Right cardiac atrium (tissue), 5 donors: ENCODE data around the gene CRYGA. TPM values are rescaled to one million over a fixed set of nuclear protein-coding genes. Genes with fewer than 3 reads are reported as not detected.

ENCODE experiments used
- ATAC-seq, 2 donors: fragments of 200-7000 bp; cut with Tn5 transposase; one replicate each; pipeline versions ENCODE4 v1.8.0 to v1.9.1; 2020; ENCODE audit warnings: moderate library complexity in 2 of 2, mild to moderate bottlenecking in 1 of 2
- DNase-seq, 3 donors: peaks; one replicate each; pipeline ENCODE4 v3.0.0-alpha.2; 2020
- H3K27ac ChIP-seq: one replicate; pipeline ENCODE4 v1.5.1; 2013; ENCODE audit warnings: mild to moderate bottlenecking, low read length, control low read depth, moderate library complexity
- H3K27me3 ChIP-seq: one replicate; pipeline ENCODE4 v1.6.1; 2013; ENCODE audit not compliant: control insufficient read depth, insufficient read depth
- H3K4me1 ChIP-seq: one replicate; pipeline ENCODE4 v1.6.1; 2013; ENCODE audit warnings: low read length; ENCODE audit not compliant: control insufficient read depth, insufficient read depth
- H3K4me3 ChIP-seq: one replicate; pipeline ENCODE4 v1.5.1; 2013; ENCODE audit warnings: low read length, control low read depth
- H3K9me3 ChIP-seq: one replicate; pipeline ENCODE4 v1.6.1; 2013; ENCODE audit warnings: low read length; ENCODE audit not compliant: control insufficient read depth
- WGBS: extraction: QIAGEN DNeasy Blood & Tissue Kit; methylation state at CpG from one replicate; pipeline ENCODE4 v1.1.7; 2013; 5-methylcytosine and 5-hydroxymethylcytosine counted together
- intact Hi-C, 4 donors: fragments of 100-400 bp; cut with DNase I; formaldehyde crosslinking; loops; one replicate each; pipeline versions ENCODE4 v1.11.0 to v1.14.0; 2022 to 2023
- polyA plus RNA-seq: library from polyadenylated mRNA; stranded (reverse); fragments of 200-250 nt; gene quantifications from one replicate; pipeline ENCODE4 v1.2.3, GENCODE V29; 2013
- total RNA-seq, 4 donors: library from RNA; stranded (reverse); fragmentation: NEBNext Ultra II Directional; extraction: Animal tissue kit (Norgen Biotek cat#: 25700); gene quantifications; one replicate each; pipeline ENCODE4 v1.2.1, GENCODE V29; 2021
- donor health status: healthy with polysubstance abuse.
- donor health status: DM: no; HTN: yes; CAD: no.
- donor health status: DM: no; HTN: no; CAD: no.
- donor health status: DM: no; HTN: yes; CAD: no; lungs with severe emphysema.
- donor health status: DM: yes; HTN: yes; CAD: no.

The CRYGA gene
- total and polyA plus RNA-seq, 5 donors: not detected

DNA sequence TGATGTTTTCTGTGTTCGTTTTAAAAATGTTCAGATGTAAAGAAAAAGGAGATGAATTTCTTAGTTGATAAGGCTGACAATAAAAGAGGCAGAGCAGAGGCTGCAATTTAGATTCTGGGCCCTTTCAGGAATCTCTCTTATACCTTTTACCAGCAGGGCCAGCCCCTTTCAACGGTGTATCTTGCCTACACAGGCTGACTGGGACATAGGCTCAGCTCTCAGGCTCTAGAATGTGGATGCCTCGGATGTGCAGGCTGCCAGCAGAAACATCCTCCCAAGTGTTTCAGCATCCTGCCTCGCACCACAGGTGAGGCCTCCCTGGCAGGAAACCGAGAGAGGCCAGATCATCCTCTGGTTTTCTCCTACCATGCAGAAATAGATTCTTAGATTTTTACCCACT is 23.1 kb upstream of the CRYGA start:
- intact Hi-C loops: no loop called here
- Histone ChIP-seq H3K9me3 (no peaks in the 10 kb centered on the region), H3K27me3 (no peaks in the 10 kb centered on the region), H3K4me3 (no peak overlapping the region), H3K27ac (no peak overlapping the region), H3K4me1 (no peaks in the 10 kb centered on the region)
- ATAC-seq: no peak
- DNase-seq: no peak
- 63% methylated on average over 5 of the region's 5 CpGs for WGBS

DNA sequence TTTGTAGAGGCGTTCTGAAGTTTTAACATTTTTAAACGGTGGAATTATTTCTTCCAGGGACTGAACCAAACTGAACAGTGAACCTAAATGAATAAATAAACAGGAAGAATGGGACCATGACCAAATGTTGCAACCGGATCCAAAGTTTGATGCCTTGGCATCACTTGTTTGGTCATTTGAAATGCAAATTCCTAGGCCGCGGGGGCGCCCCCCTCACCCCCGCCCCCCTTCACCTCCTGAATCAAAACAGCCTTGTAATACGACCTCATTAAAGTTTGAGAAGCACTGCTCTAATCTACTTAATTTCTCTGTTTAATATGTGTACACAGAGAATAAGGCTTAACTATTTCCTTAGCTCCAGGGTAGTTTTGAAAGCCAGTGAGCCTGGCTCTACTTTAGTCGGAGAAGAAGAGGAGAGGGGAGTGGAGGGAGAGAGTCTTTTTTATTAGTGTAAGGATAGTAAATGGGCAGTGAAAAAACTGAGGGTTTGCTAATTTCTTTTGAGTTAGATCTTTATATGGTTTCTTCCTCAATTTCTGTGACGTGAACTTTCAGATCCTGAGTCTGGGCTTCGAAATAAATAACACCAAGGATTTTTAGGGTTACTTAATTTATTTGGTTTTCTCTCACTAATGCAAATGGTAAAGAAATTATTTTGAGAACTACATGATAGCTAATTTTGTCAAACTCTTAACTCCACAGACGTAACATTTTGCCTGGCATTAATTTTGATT is 20.8 kb upstream of the CRYGA start:
- H3K27ac ChIP-seq: no peak overlapping the region
- no peak for ATAC-seq
- intact Hi-C loops: no loop called here
- H3K4me1 ChIP-seq: no peaks in the 10 kb centered on the region
- H3K9me3 ChIP-seq: no peaks in the 10 kb centered on the region
- no peaks in the 10 kb centered on the region for H3K27me3 ChIP-seq
- H3K4me3 ChIP-seq: no peak overlapping the region
- WGBS: 26% methylated on average over 12 of the region's 12 CpGs
- no peak for DNase-seq

DNA sequence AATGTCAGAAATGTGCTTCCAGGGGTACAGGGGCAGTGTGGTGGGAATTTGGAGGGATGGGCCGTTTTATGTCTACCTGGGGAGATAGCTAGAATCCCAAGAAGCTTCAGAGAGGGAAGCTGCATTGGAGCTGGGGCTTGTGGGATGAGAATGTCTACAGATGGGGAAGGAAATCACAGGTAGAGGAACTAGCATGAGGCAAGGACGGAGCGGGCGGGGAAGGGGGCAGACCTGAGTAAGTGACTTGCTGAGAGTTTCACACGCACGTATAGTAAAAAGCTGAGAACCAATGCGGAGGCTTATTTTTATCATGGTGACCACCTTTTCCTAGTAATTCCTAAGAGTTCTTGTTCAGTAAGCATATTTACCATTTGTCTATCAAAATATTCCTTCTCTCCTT is 20.1 kb upstream of the CRYGA start:
- no peak overlapping the region for H3K27ac ChIP-seq
- no peaks in the 10 kb centered on the region for H3K27me3 ChIP-seq
- no peak for DNase-seq
- no peaks in the 10 kb centered on the region for H3K9me3 ChIP-seq
- intact Hi-C loops: no loop called here
- 33% methylated on average over 7 of the region's 7 CpGs for WGBS
- ATAC-seq: no peak
- H3K4me3 ChIP-seq: no peak overlapping the region
- no peaks in the 10 kb centered on the region for H3K4me1 ChIP-seq

DNA sequence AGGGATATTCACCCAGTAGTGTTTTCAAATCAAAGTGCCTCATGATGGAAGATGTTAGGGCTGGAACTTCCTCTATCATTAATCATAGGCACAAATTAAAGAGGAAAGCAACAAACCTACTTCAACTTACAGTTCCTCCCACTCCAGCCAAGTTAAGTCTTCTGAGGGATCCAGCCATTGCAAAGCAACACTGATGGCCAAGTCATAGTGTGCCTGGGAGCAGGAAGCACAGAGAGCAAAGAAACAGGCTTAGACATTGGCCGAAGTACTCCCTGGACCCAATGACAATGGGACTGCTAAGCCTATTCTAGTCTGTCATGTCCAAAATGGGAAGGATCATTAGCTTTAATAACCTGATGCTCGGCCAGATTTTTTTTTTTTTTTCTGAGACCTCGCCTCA is 19.4 kb upstream of the CRYGA start:
- 74% methylated on average over 3 of the region's 3 CpGs for WGBS
- intact Hi-C loops: no loop called here
- DNase-seq (no peak), ATAC-seq (no peak)
- no peak overlapping the region for H3K27ac ChIP-seq
- H3K27me3 ChIP-seq: no peaks in the 10 kb centered on the region
- H3K4me3 ChIP-seq: no peak overlapping the region
- no peaks in the 10 kb centered on the region for H3K9me3 ChIP-seq
- no peaks in the 10 kb centered on the region for H3K4me1 ChIP-seq

DNA sequence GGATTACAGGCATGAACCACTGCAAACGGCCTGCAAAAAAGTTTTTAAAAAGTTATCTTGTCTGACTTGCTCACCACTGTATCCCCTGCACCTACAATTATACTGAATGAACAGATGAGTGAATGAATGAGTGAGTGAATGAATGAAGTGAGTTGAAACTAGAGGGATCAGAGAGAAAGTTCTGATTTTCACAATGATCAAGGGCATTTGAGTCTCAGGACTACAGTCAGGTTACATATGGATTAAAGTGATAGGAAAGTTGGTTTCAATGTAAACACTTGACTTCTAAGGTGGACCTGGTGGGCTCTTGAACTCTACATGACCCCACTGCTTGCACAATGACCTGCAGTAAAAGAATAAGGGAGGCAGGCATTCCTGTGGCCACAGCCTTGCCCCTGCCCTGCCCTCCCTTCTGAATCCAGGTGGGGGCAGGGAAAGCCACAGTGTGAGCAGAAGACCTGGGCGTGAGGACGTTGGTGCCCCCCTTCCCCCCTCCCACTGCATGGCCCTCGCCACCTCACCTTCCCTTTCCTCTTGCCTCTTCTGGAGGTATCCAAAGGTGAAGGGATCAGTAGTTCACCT is 15.7 kb upstream of the CRYGA start:
- H3K27ac ChIP-seq: no peak overlapping the region
- WGBS: 73% methylated on average over 4 of the region's 4 CpGs
- ATAC-seq (no peak), DNase-seq (no peak)
- H3K4me3 ChIP-seq: no peak overlapping the region
- H3K4me1 ChIP-seq: no peaks in the 10 kb centered on the region
- intact Hi-C loops: loop anchor here in 1 of 4 donors (5.0 kb wide), 1 partner anchor 73 kb away; no protein-coding TSS in a partner anchor
- H3K27me3 ChIP-seq: no peaks in the 10 kb centered on the region
- H3K9me3 ChIP-seq: no peaks in the 10 kb centered on the region

DNA sequence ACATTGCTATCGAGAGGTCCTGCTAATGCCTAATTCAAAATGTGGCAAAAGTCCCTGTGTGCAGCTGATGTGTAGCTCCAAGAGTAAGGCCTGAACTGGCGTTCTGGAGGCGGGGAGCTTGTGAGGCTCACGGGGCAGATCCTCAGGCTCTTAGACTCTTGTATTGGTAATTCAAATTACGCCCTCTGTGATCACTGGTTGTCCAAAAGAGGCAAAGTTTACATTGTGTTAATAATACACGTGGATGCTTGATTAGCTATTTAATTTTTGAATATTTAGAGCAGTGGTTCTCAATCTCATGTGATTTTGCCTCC is 12.4 kb upstream of the CRYGA start:
- ATAC-seq: no peak
- WGBS: 47% methylated on average over 6 of the region's 6 CpGs
- intact Hi-C loops: loop anchor here in 1 of 4 donors (5.0 kb wide), 1 partner anchor 77 kb away; no protein-coding TSS in a partner anchor
- no peak overlapping the region for H3K4me3 ChIP-seq
- no peaks in the 10 kb centered on the region for H3K9me3 ChIP-seq
- no peaks in the 10 kb centered on the region for H3K4me1 ChIP-seq
- no peak overlapping the region for H3K27ac ChIP-seq
- no peak for DNase-seq
- no peaks in the 10 kb centered on the region for H3K27me3 ChIP-seq

DNA sequence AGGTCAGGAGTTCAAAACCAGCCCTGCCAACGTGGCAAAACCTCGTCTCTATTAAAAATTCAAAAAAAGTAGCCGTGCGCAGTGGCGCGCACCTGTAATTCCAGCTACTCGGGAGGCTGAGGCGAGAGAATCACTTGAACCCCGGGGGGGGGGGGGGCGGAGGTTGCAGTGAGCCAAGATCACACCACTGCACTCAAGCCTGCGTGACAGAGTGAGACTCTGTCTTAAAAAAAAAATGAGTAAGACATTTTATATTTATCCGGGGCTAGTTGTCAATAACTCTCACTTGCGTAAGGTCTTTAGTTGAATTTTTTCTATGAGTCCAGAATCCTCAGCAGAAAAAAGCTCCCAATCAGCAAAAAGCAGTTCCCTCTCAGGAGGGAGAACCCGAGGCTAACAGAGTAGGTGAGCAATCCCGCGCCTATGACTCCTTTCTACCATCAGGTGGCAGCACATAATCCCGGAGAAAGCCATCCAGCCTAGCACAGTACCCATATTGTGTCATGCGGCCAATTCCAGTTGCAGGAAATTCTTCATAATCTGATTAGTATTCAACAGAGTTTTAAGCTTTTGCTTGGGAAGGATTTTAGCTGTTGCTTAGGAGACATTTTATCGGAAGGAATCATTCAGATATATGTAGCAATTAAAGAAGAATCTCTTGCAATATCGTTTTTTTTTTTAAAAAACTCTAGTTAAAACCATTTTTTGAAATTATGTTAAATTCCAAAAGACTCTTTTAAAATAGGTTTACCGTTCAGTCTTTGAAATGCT is 11.9 kb upstream of the CRYGA start:
- no peak overlapping the region for H3K27ac ChIP-seq
- intact Hi-C loops: loop anchor here in 1 of 4 donors (5.0 kb wide), 1 partner anchor 77 kb away; no protein-coding TSS in a partner anchor
- H3K4me3 ChIP-seq: no peak overlapping the region
- DNase-seq: peak; percentile 65 to 87 (median 74)
- no peaks in the 10 kb centered on the region for H3K27me3 ChIP-seq
- 41% methylated on average over 21 of the region's 21 CpGs for WGBS
- no peaks in the 10 kb centered on the region for H3K9me3 ChIP-seq
- H3K4me1 ChIP-seq: no peaks in the 10 kb centered on the region
- peak; percentile 95 to 97 for ATAC-seq

DNA sequence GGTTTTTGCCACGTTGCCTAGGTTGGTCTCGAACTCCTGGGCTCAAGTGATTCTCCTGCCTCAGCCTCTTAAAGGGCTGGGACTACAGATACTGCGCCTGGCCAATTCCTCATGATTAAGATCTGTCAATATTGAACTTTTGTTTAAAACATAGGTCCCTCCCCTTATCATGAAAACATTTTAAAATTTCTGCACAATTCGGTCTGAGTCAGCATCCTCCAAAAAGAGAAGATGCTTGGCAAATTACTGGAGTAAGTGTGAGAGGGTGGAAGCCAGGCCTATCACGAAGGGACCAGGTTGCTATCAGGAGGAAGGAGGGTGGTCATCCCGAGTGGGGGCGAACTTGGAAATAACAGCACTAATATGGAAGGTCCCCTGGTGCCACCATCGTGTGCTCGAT is 10.8 kb upstream of the CRYGA start:
- intact Hi-C loops: no loop called here
- no peaks in the 10 kb centered on the region for H3K9me3 ChIP-seq
- DNase-seq (no peak), ATAC-seq (no peak)
- no peaks in the 10 kb centered on the region for H3K27me3 ChIP-seq
- no peak overlapping the region for H3K4me3 ChIP-seq
- no peak overlapping the region for H3K27ac ChIP-seq
- WGBS: 83% methylated on average over 9 of the region's 9 CpGs
- no peaks in the 10 kb centered on the region for H3K4me1 ChIP-seq

DNA sequence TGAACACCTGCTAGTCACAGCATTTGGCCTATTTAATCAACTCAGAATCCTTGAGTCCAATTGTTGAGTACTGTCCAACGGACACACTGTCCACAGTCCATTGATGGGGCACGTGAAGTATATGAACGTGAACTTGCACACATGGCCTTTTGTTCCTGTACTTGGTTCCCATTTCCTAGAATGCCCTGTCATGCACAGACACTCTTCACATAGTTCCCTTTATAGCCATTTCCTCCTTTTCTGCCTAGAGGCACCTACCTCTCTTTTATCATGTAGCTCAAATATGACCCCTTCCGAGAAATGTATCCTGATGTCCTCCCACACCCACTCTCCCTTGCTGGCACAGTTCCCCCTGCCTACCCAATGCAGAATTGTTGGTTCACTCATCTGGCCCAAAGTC is 8.7 kb upstream of the CRYGA start:
- Histone ChIP-seq H3K4me3 (no peak overlapping the region), H3K27ac (no peak overlapping the region), H3K9me3 (no peaks in the 10 kb centered on the region), H3K27me3 (no peaks in the 10 kb centered on the region), H3K4me1 (no peaks in the 10 kb centered on the region)
- intact Hi-C loops: no loop called here
- DNase-seq (no peak), ATAC-seq (peak; percentile 46 to 66)
- 59% methylated on average over 4 of the region's 4 CpGs for WGBS

DNA sequence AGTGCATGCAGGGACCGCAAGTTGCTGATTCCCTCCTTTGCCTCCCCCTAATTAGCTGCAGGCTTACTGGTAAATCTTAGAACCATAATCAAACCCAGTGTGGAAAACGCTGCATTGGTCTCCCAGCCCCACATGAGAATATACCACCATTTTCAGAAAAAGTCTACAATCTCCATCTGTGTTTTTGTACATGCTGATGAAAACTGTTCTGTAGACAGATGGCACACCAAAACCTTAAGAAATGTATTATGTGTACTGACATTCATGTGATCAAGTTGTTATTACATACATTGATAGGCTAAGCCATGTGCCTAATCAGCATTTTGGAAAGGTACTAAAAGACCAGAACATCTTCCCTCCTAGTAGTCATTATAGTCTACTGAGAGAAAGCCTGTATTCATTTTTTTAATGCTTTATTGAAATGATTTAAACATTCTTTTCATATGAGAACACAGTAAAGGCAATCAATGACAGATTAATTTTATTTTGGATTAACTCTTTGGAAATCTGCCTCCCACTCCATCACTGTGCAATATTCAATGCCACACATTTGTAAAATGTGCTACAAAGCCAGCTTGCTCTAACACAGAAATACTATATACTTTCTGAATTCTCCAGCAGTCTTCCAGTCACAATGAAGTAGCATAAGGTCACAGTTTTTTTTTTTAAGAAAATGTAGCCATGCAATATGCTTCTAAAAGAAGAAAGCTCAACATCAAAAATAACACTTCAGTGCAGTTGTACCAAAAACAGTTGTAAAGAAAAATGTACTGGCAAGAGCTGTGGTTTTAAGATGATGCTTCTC is 1.8 kb upstream of the CRYGA start:
- no peaks in the 10 kb centered on the region for H3K4me1 ChIP-seq
- no peaks in the 10 kb centered on the region for H3K27me3 ChIP-seq
- H3K9me3 ChIP-seq: no peaks in the 10 kb centered on the region
- no peak overlapping the region for H3K27ac ChIP-seq
- H3K4me3 ChIP-seq: no peak overlapping the region
- intact Hi-C loops: no loop called here
- DNase-seq (no peak), ATAC-seq (no peak)
- WGBS: 86% methylated on average over 2 of the region's 2 CpGs

DNA sequence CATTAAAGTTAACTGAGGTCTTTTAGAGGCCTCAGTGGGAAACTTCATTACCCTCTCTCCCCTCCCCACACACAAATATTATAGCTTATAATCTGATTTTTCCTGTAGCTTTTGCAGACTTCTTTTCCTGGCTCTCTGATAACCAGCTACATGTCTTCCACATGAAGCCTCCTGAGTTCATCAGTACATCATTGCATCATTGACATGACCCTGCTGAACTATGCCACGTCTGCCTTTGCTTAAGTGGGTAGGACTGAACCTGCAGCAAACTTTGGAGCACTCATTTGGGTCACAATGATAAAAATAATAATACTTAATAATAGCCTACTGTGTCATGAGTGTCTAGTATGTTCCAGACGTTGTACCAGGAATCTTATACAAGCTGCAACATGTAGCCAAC is 7.0 kb downstream of the CRYGA start:
- H3K27me3 ChIP-seq: no peaks in the 10 kb centered on the region
- WGBS: 69% methylated on average over 2 of the region's 2 CpGs
- ATAC-seq (no peak), DNase-seq (no peak)
- no peaks in the 10 kb centered on the region for H3K9me3 ChIP-seq
- intact Hi-C loops: no loop called here
- H3K4me3 ChIP-seq: no peak overlapping the region
- H3K27ac ChIP-seq: no peak overlapping the region
- H3K4me1 ChIP-seq: no peaks in the 10 kb centered on the region
